ENCODE results near the gene AADACL2.

The AADACL2 gene

DNA sequence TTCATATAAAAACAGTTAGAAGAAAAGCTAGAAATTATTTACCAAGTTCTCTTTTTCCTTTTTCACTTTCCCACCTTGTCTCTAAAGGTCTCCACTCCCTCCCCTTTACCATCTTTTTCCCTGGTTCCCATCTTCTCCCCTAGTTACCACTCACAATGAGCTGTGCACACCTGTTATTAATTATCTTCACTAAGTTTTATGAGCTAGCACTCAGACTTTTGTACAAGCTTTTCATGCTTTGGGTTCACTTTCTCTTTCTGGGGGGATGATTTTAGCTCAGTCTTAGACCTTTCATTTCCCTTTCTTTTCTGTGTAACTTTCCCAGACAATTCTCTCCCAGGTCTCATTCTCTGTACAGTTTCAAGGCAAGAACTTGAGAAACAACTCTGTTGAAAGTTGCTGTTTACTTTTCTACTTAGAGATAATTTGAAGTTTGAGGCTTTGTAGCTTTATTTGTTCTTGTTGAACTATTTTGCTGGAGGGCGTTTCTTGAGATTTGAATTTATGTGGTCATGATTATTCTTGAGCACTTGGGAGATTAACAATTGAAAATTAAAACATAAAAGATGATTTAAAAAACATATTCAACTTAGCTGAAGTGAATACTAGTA lies 56.2 kb downstream of the AADACL2 start:
- TF ChIP-seq, protein P1, sequence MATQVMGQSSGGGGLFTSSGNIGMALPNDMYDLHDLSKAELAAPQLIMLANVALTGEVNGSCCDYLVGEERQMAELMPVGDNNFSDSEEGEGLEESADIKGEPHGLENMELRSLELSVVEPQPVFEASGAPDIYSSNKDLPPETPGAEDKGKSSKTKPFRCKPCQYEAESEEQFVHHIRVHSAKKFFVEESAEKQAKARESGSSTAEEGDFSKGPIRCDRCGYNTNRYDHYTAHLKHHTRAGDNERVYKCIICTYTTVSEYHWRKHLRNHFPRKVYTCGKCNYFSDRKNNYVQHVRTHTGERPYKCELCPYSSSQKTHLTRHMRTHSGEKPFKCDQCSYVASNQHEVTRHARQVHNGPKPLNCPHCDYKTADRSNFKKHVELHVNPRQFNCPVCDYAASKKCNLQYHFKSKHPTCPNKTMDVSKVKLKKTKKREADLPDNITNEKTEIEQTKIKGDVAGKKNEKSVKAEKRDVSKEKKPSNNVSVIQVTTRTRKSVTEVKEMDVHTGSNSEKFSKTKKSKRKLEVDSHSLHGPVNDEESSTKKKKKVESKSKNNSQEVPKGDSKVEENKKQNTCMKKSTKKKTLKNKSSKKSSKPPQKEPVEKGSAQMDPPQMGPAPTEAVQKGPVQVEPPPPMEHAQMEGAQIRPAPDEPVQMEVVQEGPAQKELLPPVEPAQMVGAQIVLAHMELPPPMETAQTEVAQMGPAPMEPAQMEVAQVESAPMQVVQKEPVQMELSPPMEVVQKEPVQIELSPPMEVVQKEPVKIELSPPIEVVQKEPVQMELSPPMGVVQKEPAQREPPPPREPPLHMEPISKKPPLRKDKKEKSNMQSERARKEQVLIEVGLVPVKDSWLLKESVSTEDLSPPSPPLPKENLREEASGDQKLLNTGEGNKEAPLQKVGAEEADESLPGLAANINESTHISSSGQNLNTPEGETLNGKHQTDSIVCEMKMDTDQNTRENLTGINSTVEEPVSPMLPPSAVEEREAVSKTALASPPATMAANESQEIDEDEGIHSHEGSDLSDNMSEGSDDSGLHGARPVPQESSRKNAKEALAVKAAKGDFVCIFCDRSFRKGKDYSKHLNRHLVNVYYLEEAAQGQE (IDR thresholded peaks at IDR 0.05; ENCODE audit: insufficient read depth in 1 of 2, low read depth in 2 of 2, low read length in 2 of 2), result no peak
- TF ChIP-seq POLR2AphosphoS5 (IDR thresholded peaks at IDR 0.05; ENCODE audit: low read depth, low read length) (no peak), SIN3A (IDR thresholded peaks at IDR 0.05; ENCODE audit: borderline replicate concordance, insufficient read depth, low read length) (no peak), TAF1 (IDR thresholded peaks at IDR 0.05; ENCODE audit: borderline replicate concordance, insufficient read depth, low read length) (no peak), FOXP2 (optimal IDR thresholded peaks at IDR 0.05; ENCODE audit: borderline replicate concordance, extremely low read depth, extremely low read length, insufficient read depth) (no peak)

DNA sequence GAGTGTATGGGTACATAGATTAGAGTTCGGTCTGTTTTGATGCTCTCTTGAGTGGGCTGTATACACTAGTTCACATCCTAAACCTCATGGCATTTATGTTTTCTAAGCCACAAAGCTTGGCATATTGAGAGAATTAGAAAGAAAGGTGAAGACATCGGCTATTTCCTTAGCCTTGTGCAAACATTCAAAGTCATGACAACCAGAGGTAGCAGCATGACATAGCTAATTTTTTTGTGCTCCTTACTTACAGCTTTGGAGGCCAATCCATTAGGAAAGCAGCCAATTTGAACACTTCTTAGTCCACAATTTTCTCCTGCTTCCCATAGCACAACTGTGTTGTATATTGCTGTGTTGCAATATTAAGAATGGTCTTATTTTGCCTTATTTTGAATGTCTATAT lies 58.7 kb downstream of the AADACL2 start:
- TF ChIP-seq FOXP2 (optimal IDR thresholded peaks at IDR 0.05; ENCODE audit: borderline replicate concordance, extremely low read depth, extremely low read length, insufficient read depth) (no peak), SIN3A (IDR thresholded peaks at IDR 0.05; ENCODE audit: borderline replicate concordance, insufficient read depth, low read length) (no peak), POLR2AphosphoS5 (IDR thresholded peaks at IDR 0.05; ENCODE audit: low read depth, low read length) (no peak), TAF1 (IDR thresholded peaks at IDR 0.05; ENCODE audit: borderline replicate concordance, insufficient read depth, low read length) (no peak)
- TF ChIP-seq, protein P1 (IDR thresholded peaks at IDR 0.05; ENCODE audit: insufficient read depth in 1 of 2, low read depth in 2 of 2, low read length in 2 of 2), result no peak

DNA sequence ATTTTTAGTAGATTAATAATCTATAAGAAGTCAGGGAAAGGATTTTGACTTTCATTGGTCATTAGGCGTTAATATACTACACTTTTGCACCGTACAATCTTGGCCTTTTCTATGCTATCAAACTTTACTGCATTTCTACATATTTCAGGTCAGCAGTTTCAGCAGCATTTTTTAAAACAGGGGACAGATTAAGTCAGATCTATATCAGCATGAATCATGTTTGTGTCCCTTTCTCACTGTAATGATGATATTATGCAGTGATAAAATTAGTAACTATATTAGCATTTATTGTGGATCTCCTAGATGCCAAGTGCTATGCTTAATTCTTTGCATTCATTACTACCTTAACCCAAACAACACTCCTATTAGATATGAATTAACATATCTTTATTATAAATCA lies 59.9 kb downstream of the AADACL2 start:
- TF ChIP-seq SIN3A (IDR thresholded peaks at IDR 0.05; ENCODE audit: borderline replicate concordance, insufficient read depth, low read length) (no peak), POLR2AphosphoS5 (IDR thresholded peaks at IDR 0.05; ENCODE audit: low read depth, low read length) (no peak), FOXP2 (optimal IDR thresholded peaks at IDR 0.05; ENCODE audit: borderline replicate concordance, extremely low read depth, extremely low read length, insufficient read depth) (no peak), TAF1 (IDR thresholded peaks at IDR 0.05; ENCODE audit: borderline replicate concordance, insufficient read depth, low read length) (no peak)
- TF ChIP-seq, protein P1 (IDR thresholded peaks at IDR 0.05; ENCODE audit: insufficient read depth in 1 of 2, low read depth in 2 of 2, low read length in 2 of 2), result no peak

DNA sequence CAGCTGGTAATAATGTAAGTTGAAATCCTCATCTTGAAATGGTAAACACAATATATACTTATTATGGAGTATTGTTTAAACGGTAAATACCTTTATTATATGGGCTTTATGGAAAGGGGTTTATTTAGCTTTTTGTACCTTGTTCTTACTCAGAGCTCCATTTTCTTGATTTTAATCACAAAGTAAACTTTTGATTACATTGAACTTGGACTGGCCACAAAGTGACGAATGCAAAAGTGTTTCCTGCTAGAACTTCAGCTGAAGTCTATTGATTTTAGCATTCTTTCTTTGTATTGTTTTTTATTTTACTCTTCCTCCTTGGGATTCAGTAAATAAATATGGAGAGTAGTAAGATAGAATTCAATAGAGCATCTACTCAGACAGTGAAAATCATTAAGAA lies 60.4 kb downstream of the AADACL2 start:
- TF ChIP-seq FOXP2 (optimal IDR thresholded peaks at IDR 0.05; ENCODE audit: borderline replicate concordance, extremely low read depth, extremely low read length, insufficient read depth), result no peak
- TF ChIP-seq POLR2AphosphoS5 (IDR thresholded peaks at IDR 0.05; ENCODE audit: low read depth, low read length), result no peak
- TF ChIP-seq, protein P1 (IDR thresholded peaks at IDR 0.05; ENCODE audit: insufficient read depth in 1 of 2, low read depth in 2 of 2, low read length in 2 of 2), result no peak
- no peak for TF ChIP-seq TAF1 (IDR thresholded peaks at IDR 0.05; ENCODE audit: borderline replicate concordance, insufficient read depth, low read length)
- TF ChIP-seq SIN3A (IDR thresholded peaks at IDR 0.05; ENCODE audit: borderline replicate concordance, insufficient read depth, low read length), result no peak

Data from PFSK-1 (cell line).